HG02870 (cell line): ENCODE data around the gene RESF1.

Experiments used
- ATAC-seq: cut with Tn5 transposase; IDR thresholded peaks from one replicate; pipeline ENCODE4 v1.9.1; 2021; ENCODE audit warnings: mild to moderate bottlenecking, moderate library complexity; ENCODE audit not compliant: unreplicated experiment

RESF1 gene

DNA sequence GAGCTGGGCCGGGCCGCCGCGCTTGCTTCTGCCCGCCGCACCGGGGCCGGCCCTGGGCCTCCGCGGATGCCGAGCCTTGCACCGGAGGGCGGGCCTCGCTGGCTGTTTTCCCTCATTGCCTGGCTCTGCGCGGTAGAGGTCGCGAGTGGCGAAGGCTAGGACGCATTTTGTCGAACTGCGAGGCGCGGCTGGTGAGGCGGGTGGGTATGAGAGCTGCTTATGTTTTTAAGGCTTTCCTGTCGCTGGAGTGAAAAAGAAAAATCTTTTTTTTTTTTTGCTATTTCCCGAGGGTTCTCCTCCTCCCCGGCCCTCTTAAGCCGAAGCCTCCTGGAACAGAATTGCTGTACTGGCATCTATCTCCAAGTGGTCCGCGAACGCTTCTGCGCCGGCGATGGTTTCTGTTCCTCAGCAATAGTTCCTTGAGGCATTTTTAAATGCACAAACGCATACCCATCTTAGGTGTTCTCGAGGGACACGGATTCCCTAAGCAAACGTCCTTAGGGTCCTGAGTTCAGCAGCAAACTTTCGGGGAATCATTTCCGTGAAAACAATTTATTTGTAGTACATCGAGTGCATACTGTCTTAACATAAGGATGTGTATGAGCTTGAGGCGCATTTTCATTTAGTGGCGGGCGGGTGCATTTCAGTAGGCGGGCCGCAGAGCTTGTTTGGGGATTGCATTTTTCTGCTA, 631 bp downstream of the RESF1 start:
- ATAC-seq = peak; percentile 44

DNA sequence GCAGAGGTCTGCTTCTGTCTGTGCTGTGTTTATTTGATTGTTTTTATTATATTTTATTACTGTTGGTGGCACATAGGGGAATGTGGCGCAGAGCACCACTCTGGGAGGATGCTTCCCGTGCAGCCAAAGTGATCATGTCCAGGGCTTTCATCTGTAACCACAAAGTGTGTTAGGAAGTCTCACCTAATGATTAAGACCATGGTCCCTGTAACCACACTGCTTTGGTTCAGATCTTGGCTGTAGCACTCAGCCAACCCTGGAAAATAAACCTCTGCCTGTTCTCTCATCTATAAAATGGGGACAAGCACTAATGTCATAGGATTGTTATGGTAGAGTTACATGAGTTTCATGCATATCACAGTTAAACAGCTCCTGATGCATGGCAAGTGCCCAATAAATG, 1.9 kb downstream of the RESF1 start:
- ATAC-seq = no peak

DNA sequence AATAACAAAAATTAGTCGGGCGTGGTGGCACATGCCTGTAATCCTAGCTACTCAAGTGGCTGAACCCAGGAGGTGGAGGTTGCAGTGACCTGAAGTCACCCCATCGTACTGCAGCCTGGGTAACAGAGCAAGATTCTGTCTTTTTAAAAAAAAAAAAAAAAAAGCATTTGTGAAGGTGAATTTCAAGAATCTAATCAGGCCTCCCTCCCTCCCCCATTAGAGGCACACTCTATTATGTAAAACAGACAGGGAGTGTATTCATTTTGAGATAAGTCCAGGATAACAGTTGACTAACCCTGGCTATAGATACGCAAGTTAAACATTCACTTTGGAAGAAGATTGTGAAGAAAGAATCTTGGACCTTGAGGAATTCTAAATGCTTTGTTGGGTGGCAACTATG, 2.9 kb downstream of the RESF1 start:
- no peak for ATAC-seq

DNA sequence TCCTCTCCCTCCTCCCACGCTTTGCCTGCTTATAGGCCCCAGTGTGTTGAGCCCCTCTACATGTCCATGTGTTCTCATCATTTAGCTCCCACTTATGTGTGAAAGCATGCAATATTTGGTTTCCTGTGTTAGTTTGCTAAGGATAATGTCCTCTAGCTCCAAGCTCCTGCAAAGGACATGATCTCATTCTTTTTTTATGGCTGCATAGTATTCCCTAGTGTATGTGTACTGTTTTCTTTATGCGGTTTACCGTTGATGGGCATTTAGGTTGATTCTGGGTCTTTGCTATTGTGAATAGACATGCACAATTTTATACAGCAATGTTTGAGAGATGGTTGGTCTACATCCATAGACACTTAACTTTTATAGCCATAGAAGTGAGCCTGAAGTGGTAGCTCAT, 5.1 kb downstream of the RESF1 start:
- ATAC-seq = no peak

DNA sequence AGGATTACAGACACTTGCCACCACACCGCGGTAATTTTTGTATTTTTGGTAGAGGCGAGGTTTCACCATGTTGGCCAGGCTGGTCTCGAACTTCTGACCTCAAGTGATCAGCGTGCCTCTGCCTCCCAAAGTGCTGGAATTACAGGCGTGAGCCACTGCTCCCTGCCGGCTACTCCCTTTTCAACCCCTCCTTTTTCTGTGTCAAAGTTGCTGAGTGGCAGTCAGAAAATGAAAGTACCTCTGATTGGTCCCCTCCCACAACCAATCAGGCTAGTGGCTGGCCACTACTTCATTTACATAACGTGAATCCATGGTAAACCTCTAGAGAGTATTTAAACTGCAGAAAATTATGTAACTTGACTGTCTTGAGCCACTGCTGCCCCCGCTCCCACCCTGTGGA, 5.9 kb downstream of the RESF1 start:
- no peak for ATAC-seq

DNA sequence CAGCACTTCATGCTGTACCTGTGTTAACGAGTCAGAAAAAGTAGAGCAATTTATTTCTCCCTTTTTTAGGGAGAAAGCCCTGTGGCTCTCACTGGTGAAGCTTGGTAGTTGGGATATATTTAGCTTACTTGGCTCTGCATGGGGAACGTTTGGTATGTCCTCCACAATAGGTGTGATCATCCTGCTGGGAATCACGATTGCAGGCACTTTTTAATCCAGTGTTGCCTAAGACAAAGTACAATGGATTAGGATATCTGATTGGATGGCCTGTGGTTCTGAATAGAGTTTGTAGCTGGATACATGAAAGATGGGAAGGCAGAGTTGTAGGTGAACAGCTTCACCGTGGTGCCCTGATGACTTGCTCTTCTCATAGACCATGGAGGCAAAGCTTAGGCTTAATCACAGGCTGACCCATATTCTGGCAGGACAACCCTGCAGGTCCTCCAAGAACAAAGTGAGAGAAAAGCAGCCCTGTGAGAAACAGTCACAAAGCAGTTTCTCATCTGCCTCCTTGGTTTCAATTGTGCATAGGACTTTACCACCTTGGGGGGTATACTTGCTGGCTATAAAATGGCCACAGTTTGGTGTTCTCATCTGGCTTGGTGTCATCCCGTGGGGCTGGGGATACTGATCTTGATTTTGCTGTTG, 7.5 kb downstream of the RESF1 start:
- no peak for ATAC-seq

DNA sequence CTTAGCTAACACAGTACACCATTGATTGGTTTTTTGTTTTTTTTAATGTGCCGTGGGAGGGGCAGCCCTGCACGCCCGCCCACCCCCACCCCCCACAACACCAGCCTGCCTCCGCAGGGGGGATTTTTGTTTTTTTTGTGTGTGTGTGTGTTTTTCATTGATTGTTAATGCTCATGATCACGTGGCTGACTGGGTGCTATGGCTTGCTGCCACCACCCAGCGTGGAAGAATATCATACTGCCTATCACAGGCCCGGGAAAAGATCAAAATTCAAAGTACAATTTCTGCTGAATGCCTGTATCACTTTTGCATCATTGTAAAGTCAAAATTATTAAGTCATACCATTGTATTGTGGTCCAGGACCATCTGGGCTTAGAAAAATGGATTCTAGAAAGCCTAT, 8.3 kb downstream of the RESF1 start:
- no peak for ATAC-seq

DNA sequence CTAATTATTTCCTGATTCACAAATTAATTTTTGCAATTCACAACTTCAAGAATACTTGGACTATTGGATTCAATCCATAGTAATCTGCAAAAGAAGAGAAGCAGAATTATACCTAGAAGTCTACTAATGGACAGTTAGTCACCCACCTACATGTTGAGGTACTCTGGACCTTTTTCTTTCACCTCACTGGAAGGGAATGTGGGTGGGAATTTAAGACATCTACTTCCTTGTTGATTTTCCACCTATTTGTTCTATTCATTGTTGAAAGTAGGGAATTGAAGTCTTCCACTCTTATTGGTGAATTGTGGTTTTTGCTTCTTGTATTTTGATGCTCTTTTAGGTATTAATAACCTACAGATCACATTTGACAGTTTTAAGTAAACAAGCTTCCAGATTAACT, 11.0 kb downstream of the RESF1 start:
- ATAC-seq = no peak

DNA sequence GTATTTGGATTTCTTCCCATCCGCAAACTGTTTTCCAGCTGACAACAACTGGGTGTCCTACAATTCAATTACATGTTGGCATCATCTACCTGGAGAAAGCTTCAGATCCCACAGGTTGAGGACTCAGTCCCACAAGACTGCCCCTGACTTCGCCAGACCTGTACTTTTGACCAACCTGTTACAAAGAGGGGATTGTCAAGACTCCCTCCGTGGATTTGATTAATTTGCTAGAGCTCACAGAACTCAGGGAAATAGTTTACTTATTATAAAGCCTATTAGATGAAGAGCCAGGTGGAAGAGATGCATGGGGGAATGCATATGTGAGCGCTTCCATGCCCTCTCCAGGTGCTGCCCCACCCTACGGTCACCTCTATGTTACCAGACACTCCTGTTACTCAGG, 14.6 kb downstream of the RESF1 start:
- no peak for ATAC-seq

DNA sequence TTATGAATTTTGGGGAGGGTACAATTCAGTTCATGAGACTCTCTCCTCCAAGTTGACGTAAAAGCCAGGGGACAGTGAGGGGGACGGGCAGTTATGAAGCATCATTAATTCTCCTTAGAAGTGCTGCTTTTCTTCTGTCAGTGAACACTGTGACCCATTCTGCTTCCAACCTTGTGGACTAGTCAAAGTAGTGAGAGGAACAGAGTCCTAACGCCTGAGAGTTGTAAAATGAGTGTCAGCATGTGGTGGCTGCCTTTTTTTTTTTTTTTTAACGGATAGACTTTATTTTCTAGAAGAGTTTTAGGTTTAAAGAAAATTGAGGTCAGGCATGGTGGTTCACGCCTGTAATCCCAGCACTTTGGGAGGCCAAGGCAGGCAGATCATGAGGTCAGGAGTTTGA, 15.5 kb downstream of the RESF1 start:
- ATAC-seq = no peak

DNA sequence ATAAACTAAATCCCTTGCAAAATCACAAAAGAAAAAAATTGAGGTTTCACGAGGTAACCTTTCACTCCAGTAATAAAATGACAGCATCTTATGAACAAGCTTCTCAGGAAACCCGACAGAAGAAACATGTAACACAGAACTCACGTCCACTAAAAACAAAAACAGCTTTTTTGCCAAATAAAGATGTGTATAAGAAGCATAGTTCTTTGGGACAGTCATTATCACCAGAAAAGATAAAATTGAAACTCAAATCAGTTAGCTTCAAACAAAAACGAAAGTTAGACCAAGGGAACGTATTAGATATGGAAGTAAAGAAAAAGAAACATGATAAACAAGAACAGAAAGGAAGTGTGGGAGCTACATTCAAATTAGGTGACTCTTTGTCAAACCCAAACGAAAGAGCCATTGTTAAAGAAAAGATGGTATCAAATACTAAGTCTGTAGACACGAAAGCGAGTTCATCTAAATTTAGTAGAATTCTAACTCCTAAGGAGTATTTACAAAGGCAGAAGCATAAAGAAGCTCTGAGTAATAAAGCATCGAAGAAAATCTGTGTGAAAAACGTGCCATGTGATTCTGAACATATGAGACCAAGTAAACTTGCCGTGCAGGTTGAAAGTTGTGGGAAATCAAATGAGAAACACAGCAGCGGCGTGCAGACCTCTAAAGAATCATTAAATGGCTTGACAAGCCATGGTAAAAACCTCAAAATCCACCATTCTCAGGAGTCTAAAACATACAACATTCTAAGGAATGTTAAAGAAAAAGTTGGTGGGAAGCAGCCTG, 25.8 kb downstream of the RESF1 start:
- no peak for ATAC-seq

DNA sequence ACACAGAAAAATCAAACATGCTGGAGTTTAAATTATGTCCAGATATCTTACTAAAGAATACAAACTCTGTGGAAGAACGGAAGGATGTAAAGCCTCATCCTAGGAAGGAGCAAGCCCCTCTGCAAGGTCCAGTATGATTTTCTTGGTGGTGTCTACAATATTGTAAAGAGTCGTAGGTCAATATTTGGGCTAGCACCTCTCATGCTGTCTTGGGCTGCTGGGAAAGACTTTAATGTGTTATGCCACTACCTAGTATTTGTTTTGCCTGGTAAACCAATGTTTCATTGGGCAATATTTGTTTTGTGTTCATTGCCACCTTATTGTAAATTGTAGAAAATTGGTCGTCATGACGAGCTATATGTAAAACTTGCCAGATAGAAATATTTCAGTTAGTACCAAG, 26.6 kb downstream of the RESF1 start:
- no peak for ATAC-seq

DNA sequence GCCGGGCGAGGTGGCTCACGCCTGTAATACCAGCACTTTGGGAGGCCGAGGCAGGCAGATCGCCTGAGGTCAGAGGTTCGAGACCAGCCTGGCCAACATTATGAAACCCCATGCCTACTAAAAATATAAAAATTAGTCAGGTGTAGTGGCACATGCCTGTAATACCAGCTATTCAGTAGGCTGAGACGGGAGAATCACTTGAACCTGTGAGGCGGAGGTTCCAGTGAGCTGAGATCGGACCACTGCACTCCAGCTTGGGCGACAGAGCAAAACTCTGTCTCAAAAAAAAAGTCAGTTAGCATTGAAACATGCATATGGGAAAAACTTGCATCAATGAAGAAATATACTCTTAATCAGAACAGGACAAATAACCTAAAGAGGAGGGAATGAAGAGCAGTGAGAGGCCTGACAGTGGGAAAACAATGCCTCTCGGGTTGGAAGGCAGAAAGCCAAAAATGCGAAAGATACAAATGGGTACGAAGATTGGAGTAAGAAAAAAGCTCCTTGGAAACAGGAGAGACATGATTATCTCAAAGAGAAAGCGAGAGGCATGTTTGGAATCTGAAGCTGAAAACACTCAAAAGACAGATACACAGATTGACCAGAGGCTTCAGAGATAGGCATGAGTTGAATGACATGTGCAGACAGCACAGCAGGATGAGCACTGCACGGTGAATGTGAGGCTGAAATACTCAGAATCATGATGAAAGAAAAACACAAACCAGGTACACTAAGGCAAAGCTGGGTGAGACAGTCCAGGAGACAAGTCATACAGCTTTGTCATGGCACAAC, 30.6 kb downstream of the RESF1 start:
- ATAC-seq = no peak

DNA sequence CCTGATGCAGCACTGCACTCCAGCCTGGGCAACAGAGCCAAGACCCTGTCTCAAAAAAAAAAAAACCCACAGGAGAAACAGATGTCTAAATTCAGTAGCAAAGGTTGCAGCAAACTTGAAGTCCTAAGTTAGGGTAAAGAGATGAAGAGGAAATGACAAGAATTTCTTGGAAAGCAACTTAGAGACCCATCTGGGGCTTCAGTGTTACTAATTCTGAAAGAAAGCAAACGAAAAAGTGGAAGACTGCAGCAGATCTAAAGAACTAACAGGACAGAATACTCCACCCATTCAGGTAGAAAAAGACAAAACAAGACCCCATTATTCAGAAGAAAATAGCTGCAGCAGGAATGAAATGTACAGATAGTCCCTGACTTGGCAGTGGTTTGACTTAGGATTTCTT, 31.9 kb downstream of the RESF1 start:
- no peak for ATAC-seq

DNA sequence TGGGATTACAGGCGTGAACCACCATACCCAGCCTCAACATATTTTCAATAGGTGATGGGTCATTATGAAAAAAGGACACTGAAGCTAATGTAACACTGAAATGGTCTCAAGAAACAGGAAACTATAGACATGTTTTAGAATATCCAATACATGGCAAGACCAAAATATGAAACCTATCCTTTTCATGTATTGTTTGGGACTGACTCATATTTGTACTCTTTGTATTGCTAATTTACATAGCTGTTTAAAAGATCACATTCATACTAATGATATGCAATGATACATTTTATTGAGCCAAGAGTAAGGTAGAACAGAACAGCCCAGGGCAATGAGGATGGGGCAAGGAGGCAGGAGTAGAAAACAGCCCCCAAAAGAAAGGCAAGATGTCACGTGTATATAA, 32.6 kb downstream of the RESF1 start:
- ATAC-seq = peak; percentile 65

DNA sequence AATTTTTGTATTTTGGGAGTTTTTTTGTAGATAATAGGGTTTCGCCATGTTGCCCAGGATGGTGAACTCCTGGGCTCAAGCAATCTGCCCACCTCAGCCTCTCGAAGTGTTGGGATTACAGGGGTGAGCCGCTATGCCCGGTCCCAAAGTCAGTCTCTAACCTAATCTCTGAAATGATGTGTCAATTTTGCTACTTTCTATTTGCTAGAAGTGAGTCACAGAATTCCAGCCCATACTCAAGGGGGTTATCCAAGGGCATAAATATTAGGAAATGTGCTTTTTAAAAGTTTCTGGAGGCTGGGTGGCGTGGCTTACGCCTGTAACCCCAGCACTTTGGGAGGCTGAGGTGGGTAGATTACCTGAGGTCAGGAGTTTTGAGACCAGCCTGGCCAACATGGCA, 40.5 kb downstream of the RESF1 start:
- no peak for ATAC-seq

DNA sequence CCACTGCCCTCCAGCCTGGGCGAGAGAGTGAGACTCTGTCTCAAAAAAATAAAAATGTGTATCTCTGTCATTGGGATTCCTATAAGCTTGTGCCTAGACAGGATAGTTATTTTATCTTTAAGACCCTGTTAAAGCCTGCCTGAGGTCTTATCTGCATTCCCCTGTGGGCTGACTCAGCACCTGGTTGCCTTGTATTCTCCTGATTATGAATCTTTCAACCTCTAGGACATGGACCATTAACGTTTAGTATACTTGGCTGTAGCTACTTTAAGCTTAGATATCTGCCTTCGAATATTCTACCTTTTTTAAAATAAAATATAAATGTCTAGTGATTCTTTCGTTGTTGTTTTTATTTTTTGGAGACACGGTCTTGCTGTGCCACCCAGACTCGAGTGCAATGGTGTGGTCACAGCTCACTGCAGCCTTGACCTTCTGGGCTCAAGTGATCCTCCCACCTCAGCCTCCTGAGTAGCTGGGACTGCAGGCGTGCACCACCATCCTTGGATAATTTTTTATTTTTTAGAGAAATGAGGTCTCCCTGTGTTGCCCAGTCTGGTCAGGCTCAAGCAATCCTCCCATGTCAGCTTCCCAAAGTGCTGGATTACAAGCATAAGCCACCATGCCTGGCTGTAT, 41.3 kb downstream of the RESF1 start:
- ATAC-seq = no peak

DNA sequence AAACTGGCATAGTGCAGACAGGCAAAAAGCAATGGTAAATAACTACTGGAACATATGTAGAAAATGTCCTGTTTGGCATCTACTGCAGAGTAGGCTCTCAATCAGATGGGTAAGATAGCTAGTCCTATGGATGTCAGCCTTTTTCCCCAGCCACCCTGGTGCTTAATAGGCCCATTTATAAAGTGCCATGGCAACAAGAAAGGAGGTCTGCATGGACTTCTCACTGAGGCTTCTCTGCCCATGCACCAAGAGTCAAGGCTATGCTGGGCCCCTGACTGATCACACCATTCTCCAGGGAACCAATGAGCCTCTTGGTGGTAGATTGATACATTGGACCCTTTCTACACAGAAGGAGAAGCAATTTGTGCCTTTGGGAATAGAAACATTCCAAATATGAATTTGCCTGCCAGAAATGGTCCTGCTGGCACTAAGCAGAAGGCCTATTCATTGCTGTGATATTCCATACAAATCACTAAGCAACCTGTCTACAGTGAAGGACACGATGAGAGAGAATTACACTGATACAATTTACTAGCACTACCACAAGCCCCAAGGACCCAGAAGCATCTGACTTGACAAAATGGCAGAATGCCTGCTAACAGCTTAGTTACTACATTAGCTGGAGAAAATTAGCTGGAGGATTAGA, 43.8 kb downstream of the RESF1 start:
- no peak for ATAC-seq

DNA sequence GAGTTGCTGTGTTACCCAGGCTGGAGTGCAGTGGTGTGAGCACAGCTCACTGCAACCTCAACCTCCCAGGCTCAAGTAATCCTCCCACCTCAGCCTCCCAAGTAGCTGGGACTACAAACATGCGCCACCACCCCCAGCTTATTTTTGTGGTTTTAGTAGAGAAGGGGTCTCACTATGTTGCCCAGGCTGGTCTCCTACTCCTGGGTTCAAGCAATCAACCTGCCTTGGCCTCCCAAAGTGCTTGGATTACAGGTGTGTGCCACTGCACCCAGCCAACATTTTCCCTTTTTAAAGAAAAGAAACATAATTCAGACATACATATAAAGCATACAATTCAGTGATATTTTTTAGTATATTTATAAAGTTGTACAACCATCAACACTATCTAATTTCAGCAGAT, 44.4 kb downstream of the RESF1 start:
- ATAC-seq = no peak

DNA sequence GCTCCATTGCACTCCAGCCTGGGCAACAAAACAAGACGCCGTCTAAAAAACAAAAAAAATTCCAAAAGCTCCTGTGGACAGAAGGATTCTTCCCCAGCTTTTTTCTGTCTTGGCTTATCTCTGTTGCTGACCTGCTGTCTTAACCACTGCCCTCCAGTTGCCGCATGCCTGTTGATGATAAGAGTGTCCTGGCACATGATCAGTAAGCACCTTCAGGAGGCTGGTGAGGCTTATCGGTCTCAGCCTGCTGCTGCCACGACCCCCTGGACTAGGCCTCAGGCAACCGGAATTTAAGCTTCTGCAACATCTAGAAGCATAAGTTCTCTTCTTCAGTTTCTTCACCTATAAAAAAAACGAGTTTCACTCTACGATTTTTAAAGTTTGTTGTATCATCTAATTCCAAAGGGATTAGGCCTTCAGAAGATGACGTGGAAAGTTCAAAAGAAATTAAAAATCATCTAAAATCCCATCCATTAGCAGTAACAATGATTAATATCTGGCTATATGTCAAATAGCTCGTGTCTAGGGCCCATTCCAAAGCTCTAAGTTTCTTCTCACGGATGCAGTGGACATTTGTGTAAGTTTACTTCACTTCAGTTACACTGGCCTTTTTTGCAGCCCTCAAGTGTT, 46.4 kb downstream of the RESF1 start:
- ATAC-seq = no peak
